K562 (cell line): ENCODE results near the gene STARD3NL. TPM values are rescaled to one million over a fixed set of nuclear protein-coding genes. Genes with fewer than 3 reads are reported as not detected.

Source experiments
- ETV1 ChIP-seq: fragments of 450-650 bp; conservative IDR thresholded peaks from 2 replicates; pipeline ENCODE4 v1.6.1; 2016; ENCODE audit warnings: missing genetic modification characterization, control low read depth, low read depth, missing compliant biosample characterization
- GABPB1 ChIP-seq: sonication (generic); formaldehyde crosslinking; IDR thresholded peaks from 2 replicates; pipeline ENCODE4 v1.8.0; 2022; ENCODE audit warnings: mild to moderate bottlenecking, missing genetic modification reagents
- MTA3 ChIP-seq: fragments of 450-650 bp; formaldehyde crosslinking; IDR thresholded peaks from 2 replicates; pipeline ENCODE4 v1.6.1; 2017; ENCODE audit warnings: mild to moderate bottlenecking, borderline replicate concordance
- PCBP2 ChIP-seq: fragments of 200-400 bp; formaldehyde crosslinking; IDR thresholded peaks from 2 replicates; pipeline ENCODE4 v1.6.1; 2018; ENCODE audit warnings: low read length, low read depth, mild to moderate bottlenecking, moderate library complexity; ENCODE audit not compliant: poor library complexity, severe bottlenecking
- RBM25 ChIP-seq: fragments of 200-400 bp; formaldehyde crosslinking; IDR thresholded peaks from 2 replicates; pipeline ENCODE4 v1.6.1; 2018; ENCODE audit warnings: low read length, low read depth, moderate library complexity; ENCODE audit not compliant: severe bottlenecking
- SRSF1 ChIP-seq: fragments of 200-400 bp; formaldehyde crosslinking; IDR thresholded peaks from 2 replicates; pipeline ENCODE4 v1.6.1; 2017; ENCODE audit warnings: mild to moderate bottlenecking, low read depth, low read length, moderate library complexity
- TSC22D4 ChIP-seq: fragments of 450-650 bp; IDR thresholded peaks from 2 replicates; pipeline ENCODE4 v1.6.1; 2016; ENCODE audit warnings: missing genetic modification characterization, missing biosample characterization, control low read depth
- ZNF316 ChIP-seq: fragments of 450-650 bp; IDR thresholded peaks from 2 replicates; pipeline ENCODE4 v1.6.1; 2016
- ZSCAN29 ChIP-seq: fragments of 450-650 bp; IDR thresholded peaks from 2 replicates; pipeline ENCODE4 v1.6.1; 2017
- polyA plus RNA-seq, 8 experiments: library from polyadenylated mRNA; depleted of rRNA in 4 of 8; stranded (reverse) in 5 of 8; unstranded in 3 of 8; fragments of >200 nt; fragmentation: Nextera tagmentation in 2 of 8; fragmentation: Illumina TruSeq in 1 of 8; extraction: Ambion mirVana in 2 of 8; extraction: Trizol in 1 of 8; gene quantifications; 2 replicates each; pipeline versions ENCODE4 v1.2.1 to v1.2.3, GENCODE V29; 2011 to 2014; ENCODE audit warnings: inconsistent platforms in 1 of 8, missing spikeins in 1 of 8
- total RNA-seq, 7 experiments: library from RNA; depleted of rRNA in 6 of 7; stranded (reverse); fragments of >200 nt in 6 of 7; fragmentation: Illumina TruSeq in 2 of 7; extraction: Trizol in 2 of 7; gene quantifications; 2 replicates each; pipeline versions ENCODE4 v1.2.1 to v1.2.3, GENCODE V29; 2011 to 2021; ENCODE audit warnings: low replicate concordance in 1 of 7
- TF ChIP-seq, protein P1 (sequence below), 2 experiments: fragments of 200-800 bp in 1 of 2; sonication (Bioruptor generic) in 1 of 2; sonication (generic) in 1 of 2; formaldehyde crosslinking in 1 of 2; IDR thresholded peaks in 1 of 2; conservative IDR thresholded peaks in 1 of 2; 2 replicates each; pipeline versions ENCODE4 v1.5.0 to v1.6.1; 2016 to 2020; ENCODE audit warnings: missing compliant biosample characterization in 1 of 2, missing genetic modification characterization in 1 of 2, missing genetic modification reagents in 1 of 2
- TF ChIP-seq, protein P2 (sequence below): sonication (generic); formaldehyde crosslinking; IDR thresholded peaks from 2 replicates; pipeline ENCODE4 v1.9.0; 2022; ENCODE audit warnings: mild to moderate bottlenecking, missing genetic modification reagents
- TF ChIP-seq, protein P3 (sequence below): fragments of 450-650 bp; formaldehyde crosslinking; IDR thresholded peaks from 2 replicates; pipeline ENCODE4 v1.4.0; 2022; ENCODE audit warnings: missing genetic modification characterization
- TF ChIP-seq, protein P4 (sequence below), 2 experiments: IDR thresholded peaks in 1 of 2; conservative IDR thresholded peaks in 1 of 2; 2 replicates each; pipeline ENCODE4 v1.6.1; 2016; ENCODE audit warnings: low read depth in 2 of 2, mild to moderate bottlenecking in 1 of 2, missing compliant biosample characterization in 1 of 2, missing genetic modification characterization in 1 of 2, moderate library complexity in 1 of 2
- TF ChIP-seq, protein P5 (sequence below): fragments of 450-650 bp; formaldehyde crosslinking; IDR thresholded peaks from 2 replicates; pipeline ENCODE4 v1.4.0; 2020; ENCODE audit warnings: mild to moderate bottlenecking, mixed read lengths

STARD3NL gene
- total and polyA plus RNA-seq, 9 of the 15 experiments (the other 6 are each of a cell fraction or from before 2014, with no cell fraction given) = 42.2 to 90.0 (median 57.6) TPM

DNA sequence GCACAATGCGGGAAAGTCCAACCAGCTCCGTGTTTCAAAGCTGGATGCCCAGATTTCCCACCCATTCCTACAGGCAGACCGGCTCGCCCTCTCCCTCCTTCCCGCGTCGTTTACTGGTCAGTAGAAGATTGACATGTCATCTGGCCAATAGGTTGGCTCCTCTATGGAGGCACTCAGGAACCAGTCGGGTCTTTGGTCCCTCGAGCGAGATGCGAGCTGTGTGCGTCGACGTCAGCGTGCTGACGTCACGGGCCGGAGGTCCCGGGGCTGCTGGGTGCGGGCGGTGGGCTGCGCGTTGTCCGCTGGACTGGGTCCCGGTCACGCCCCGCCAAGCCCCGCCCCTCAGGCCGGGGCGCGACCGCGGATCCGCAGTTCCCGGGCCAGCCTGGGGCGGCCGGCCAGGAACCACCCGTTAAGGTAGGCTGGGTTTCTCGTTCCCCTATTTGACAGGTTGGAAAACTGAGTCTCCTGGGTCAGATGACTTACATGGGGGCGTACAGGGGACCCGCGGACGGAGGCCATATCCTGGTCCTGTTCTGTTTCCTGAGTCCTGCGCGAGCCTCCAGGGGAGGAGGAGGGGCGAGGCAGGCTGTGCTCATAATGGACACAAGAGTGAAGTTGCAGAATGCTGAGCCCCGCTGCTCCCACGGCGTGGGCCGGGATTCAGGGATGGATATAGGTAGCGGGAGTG is at the start of gene STARD3NL (continued):
- TF ChIP-seq, protein P1, sequence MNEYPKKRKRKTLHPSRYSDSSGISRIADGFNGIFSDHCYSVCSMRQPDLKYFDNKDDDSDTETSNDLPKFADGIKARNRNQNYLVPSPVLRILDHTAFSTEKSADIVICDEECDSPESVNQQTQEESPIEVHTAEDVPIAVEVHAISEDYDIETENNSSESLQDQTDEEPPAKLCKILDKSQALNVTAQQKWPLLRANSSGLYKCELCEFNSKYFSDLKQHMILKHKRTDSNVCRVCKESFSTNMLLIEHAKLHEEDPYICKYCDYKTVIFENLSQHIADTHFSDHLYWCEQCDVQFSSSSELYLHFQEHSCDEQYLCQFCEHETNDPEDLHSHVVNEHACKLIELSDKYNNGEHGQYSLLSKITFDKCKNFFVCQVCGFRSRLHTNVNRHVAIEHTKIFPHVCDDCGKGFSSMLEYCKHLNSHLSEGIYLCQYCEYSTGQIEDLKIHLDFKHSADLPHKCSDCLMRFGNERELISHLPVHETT (CRISPR knock-in tag; conservative IDR thresholded peaks at IDR 0.05 in 1 of 2, IDR thresholded peaks at IDR 0.05 in 1 of 2) = peak in 1 of 2 experiments; percentile 40; a peak in 1 of 4 replicates
- TF ChIP-seq, protein P2, sequence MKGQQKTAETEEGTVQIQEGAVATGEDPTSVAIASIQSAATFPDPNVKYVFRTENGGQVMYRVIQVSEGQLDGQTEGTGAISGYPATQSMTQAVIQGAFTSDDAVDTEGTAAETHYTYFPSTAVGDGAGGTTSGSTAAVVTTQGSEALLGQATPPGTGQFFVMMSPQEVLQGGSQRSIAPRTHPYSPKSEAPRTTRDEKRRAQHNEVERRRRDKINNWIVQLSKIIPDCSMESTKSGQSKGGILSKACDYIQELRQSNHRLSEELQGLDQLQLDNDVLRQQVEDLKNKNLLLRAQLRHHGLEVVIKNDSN (CRISPR knock-in tag) = peak; percentile 30; the same call in 1 of the 2 replicates
- TF ChIP-seq ETV1 (tag) (no peak), GABPB1 (CRISPR knock-in tag) (peak; percentile 68; the same call in 1 of the 2 replicates), TSC22D4 (tag) (no peak), ZSCAN29 (0 out of 2 replicates have a peak, but pooled peaks have one; percentile 21), MTA3 (peak; percentile 80; the same call in 1 of the 2 replicates), SRSF1 (no peak), PCBP2 (no peak), ZNF316 (peak; percentile 26; the same call in 1 of the 2 replicates), RBM25 (peak; percentile 80)
- TF ChIP-seq, protein P3, sequence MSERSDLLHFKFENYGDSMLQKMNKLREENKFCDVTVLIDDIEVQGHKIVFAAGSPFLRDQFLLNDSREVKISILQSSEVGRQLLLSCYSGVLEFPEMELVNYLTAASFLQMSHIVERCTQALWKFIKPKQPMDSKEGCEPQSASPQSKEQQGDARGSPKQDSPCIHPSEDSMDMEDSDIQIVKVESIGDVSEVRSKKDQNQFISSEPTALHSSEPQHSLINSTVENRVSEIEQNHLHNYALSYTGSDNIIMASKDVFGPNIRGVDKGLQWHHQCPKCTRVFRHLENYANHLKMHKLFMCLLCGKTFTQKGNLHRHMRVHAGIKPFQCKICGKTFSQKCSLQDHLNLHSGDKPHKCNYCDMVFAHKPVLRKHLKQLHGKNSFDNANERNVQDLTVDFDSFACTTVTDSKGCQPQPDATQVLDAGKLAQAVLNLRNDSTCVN (CRISPR knock-in tag) = no peak
- TF ChIP-seq, protein P4, sequence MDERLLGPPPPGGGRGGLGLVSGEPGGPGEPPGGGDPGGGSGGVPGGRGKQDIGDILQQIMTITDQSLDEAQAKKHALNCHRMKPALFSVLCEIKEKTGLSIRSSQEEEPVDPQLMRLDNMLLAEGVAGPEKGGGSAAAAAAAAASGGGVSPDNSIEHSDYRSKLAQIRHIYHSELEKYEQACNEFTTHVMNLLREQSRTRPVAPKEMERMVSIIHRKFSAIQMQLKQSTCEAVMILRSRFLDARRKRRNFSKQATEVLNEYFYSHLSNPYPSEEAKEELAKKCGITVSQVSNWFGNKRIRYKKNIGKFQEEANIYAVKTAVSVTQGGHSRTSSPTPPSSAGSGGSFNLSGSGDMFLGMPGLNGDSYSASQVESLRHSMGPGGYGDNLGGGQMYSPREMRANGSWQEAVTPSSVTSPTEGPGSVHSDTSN (CRISPR knock-in tag; IDR thresholded peaks at IDR 0.05; ENCODE audit: low read depth) = peak; percentile 82
- TF ChIP-seq, protein P4 (tag; conservative IDR thresholded peaks at IDR 0.05; ENCODE audit: low read depth) = peak; percentile 96
- TF ChIP-seq, protein P5, sequence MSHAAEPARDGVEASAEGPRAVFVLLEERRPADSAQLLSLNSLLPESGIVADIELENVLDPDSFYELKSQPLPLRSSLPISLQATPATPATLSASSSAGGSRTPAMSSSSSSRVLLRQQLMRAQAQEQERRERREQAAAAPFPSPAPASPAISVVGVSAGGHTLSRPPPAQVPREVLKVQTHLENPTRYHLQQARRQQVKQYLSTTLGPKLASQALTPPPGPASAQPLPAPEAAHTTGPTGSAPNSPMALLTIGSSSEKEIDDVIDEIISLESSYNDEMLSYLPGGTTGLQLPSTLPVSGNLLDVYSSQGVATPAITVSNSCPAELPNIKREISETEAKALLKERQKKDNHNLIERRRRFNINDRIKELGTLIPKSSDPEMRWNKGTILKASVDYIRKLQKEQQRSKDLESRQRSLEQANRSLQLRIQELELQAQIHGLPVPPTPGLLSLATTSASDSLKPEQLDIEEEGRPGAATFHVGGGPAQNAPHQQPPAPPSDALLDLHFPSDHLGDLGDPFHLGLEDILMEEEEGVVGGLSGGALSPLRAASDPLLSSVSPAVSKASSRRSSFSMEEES (CRISPR knock-in tag) = no peak
